Parathyroid adenoma (tissue), 2 donors: ENCODE data around the gene TMEM92.
"Not testable (repeated sequence)": the region's sequence is repeated elsewhere in the genome, so short reads cannot be mapped to it uniquely, and the experiment has no call there.

Experiments
- H2AFZ ChIP-seq: fragments of 300-600 bp; sonication (generic); one replicate; pipeline ENCODE4 v1.7.0; 2017; ENCODE audit warnings: antibody characterized with exemption, mild to moderate bottlenecking
- H3K27ac ChIP-seq: fragments of 300-600 bp; sonication (generic); one replicate; pipeline ENCODE4 v1.7.0; 2017
- H3K27me3 ChIP-seq: fragments of 300-600 bp; sonication (generic); one replicate; pipeline ENCODE4 v1.7.0; 2017; ENCODE audit warnings: low read length; ENCODE audit not compliant: control insufficient read depth, insufficient read depth
- H3K36me3 ChIP-seq: fragments of 300-600 bp; sonication (generic); one replicate; pipeline ENCODE4 v1.7.0; 2017; ENCODE audit warnings: low read length; ENCODE audit not compliant: control insufficient read depth, insufficient read depth
- H3K4me1 ChIP-seq: fragments of 300-600 bp; sonication (generic); one replicate; pipeline ENCODE4 v1.7.0; 2017; ENCODE audit warnings: control low read depth
- H3K4me2 ChIP-seq: fragments of 300-600 bp; sonication (generic); one replicate; pipeline ENCODE4 v1.7.0; 2017; ENCODE audit warnings: low read length
- H3K4me3 ChIP-seq: fragments of 300-600 bp; sonication (generic); one replicate; pipeline ENCODE4 v1.7.0; 2017; ENCODE audit warnings: low read depth, low read length
- H3K79me2 ChIP-seq: fragments of 300-600 bp; sonication (generic); one replicate; pipeline ENCODE4 v1.7.0; 2017; ENCODE audit warnings: control low read depth
- H3K9ac ChIP-seq: fragments of 300-600 bp; sonication (generic); one replicate; pipeline ENCODE4 v1.7.0; 2017; ENCODE audit warnings: mild to moderate bottlenecking
- H3K9me3 ChIP-seq: fragments of 300-600 bp; sonication (generic); one replicate; pipeline ENCODE4 v1.7.0; 2017; ENCODE audit warnings: low read length; ENCODE audit not compliant: control insufficient read depth
- CTCF ChIP-seq: fragments of 300-600 bp; sonication (generic); IDR thresholded peaks from one replicate; pipeline ENCODE4 v1.7.0; 2017; ENCODE audit warnings: antibody characterized with exemption, mild to moderate bottlenecking
- donor health status: primary hyperparathyroidism.

Gene TMEM92

GRCh38 chr17:50283714-50284113, 9.4 kb downstream of the TMEM92 start:
- Histone ChIP-seq H3K4me2 (no peak overlapping the region), H3K27me3 (no peaks in the 10 kb centered on the region), H3K9ac (no peak overlapping the region), H3K4me1 (no peaks in the 10 kb centered on the region), H3K79me2 (no peaks in the 10 kb centered on the region), H3K27ac (no peak overlapping the region), H3K4me3 (no peak overlapping the region), H3K36me3 (no peaks in the 10 kb centered on the region), H3K9me3 (no peaks in the 10 kb centered on the region), H2AFZ (no peak overlapping the region)
- TF ChIP-seq CTCF, result no peak

GRCh38 chr17:50285941-50286340, 11.7 kb downstream of the TMEM92 start:
- H3K36me3 ChIP-seq, result no peaks in the 10 kb centered on the region
- no peak overlapping the region for H3K4me2 ChIP-seq
- no peak overlapping the region for H3K9ac ChIP-seq
- no peaks in the 10 kb centered on the region for H3K4me1 ChIP-seq
- H3K9me3 ChIP-seq, result no peaks in the 10 kb centered on the region
- no peaks in the 10 kb centered on the region for H3K27me3 ChIP-seq
- TF ChIP-seq CTCF, result no peak
- no peaks in the 10 kb centered on the region for H3K79me2 ChIP-seq
- H3K4me3 ChIP-seq, result no peak overlapping the region
- H2AFZ ChIP-seq, result no peak overlapping the region
- no peak overlapping the region for H3K27ac ChIP-seq

- not testable (repeated sequence) for H3K9me3 ChIP-seq, H3K27me3 ChIP-seq, H3K4me1 ChIP-seq, H3K9ac ChIP-seq, H3K4me2 ChIP-seq, H3K79me2 ChIP-seq, H2AFZ ChIP-seq, H3K27ac ChIP-seq, H3K36me3 ChIP-seq, H3K4me3 ChIP-seq
Measured at GRCh38 chr17:50287302-50287701, 13.0 kb downstream of the TMEM92 start.

- Histone ChIP-seq H3K36me3 (no peaks in the 10 kb centered on the region), H3K4me3 (no peak overlapping the region), H3K27me3 (no peaks in the 10 kb centered on the region), H3K27ac (no peak overlapping the region), H3K9me3 (no peaks in the 10 kb centered on the region), H2AFZ (no peak overlapping the region), H3K4me1 (no peaks in the 10 kb centered on the region), H3K79me2 (no peaks in the 10 kb centered on the region), H3K4me2 (no peak overlapping the region), H3K9ac (no peak overlapping the region)
- no peak for TF ChIP-seq CTCF
Measured at GRCh38 chr17:50288306-50288705, 14.0 kb downstream of the TMEM92 start.

GRCh38 chr17:50289278-50289677, 15.0 kb downstream of the TMEM92 start:
- Histone ChIP-seq H3K79me2 (no peaks in the 10 kb centered on the region), H3K4me2 (no peak overlapping the region), H3K27ac (no peak overlapping the region), H3K4me3 (no peak overlapping the region), H3K9ac (no peak overlapping the region), H2AFZ (no peak overlapping the region), H3K36me3 (no peaks in the 10 kb centered on the region), H3K27me3 (no peaks in the 10 kb centered on the region), H3K9me3 (no peaks in the 10 kb centered on the region), H3K4me1 (no peaks in the 10 kb centered on the region)
- TF ChIP-seq CTCF, result no peak
